IMR-90 (cell line): Measurements from ENCODE around the gene STAP2. TPM values are rescaled to one million over a fixed set of nuclear protein-coding genes. Genes with fewer than 3 reads are reported as not detected.

Source experiments
- ATAC-seq: fragments of 200-7000 bp; cut with Tn5 transposase; 2 replicates; pipeline ENCODE4 v1.9.1; 2020; ENCODE audit warnings: low read depth, mild to moderate bottlenecking, moderate library complexity
- BruUV-seq: library from RNA; stranded (reverse); fragments of 400-500 nt; replicated peaks from 2 replicates; lab custom pipeline; 2021; lab: Mats Ljungman, UMichigan
- CTCF ChIA-PET: fragments of 300-600 bp; formaldehyde crosslinking; extraction: SDS; loops from one replicate; lab custom pipeline; 2021; ENCODE audit warnings: antibody characterized with exemption; lab: Yijun Ruan, JAX
- POLR2A ChIA-PET: fragments of 300-600 bp; sonication (Branson Sonifier 250); formaldehyde crosslinking; loops from one replicate; lab custom pipeline; 2022; ENCODE audit warnings: antibody characterized with exemption; ENCODE audit not compliant: unreplicated experiment; lab: Charles Lee
- DNase-seq: peaks from one replicate; pipeline ENCODE4 v3.0.0; 2013
- H2AFZ ChIP-seq: replicated peaks from 2 replicates; pipeline ENCODE3; 2013; ENCODE audit warnings: low read length, mild to moderate bottlenecking; ENCODE audit not compliant: poor library complexity
- H2AK5ac ChIP-seq: 2 replicates; pipeline ENCODE4 v1.6.1; 2013; ENCODE audit warnings: low read depth, low read length, inconsistent platforms
- H2AK9ac ChIP-seq: replicated peaks from 2 replicates; pipeline ENCODE3; 2013; ENCODE audit warnings: mild to moderate bottlenecking, low read depth, low read length, moderate library complexity; ENCODE audit not compliant: poor library complexity
- H2BK120ac ChIP-seq: 2 replicates; pipeline ENCODE4 v1.6.1; 2013; ENCODE audit warnings: low read depth, low read length, inconsistent platforms
- H2BK15ac ChIP-seq: 3 replicates; pipeline ENCODE4 v1.6.1; 2013; ENCODE audit warnings: low read depth, low read length, inconsistent platforms
- H2BK20ac ChIP-seq: 2 replicates; pipeline ENCODE4 v1.6.1; 2013; ENCODE audit warnings: low read depth, mild to moderate bottlenecking, inconsistent platforms, low read length, moderate library complexity
- H2BK5ac ChIP-seq: 2 replicates; pipeline ENCODE4 v1.6.1; 2013; ENCODE audit warnings: mild to moderate bottlenecking, low read depth, low read length, inconsistent platforms; ENCODE audit not compliant: poor library complexity, severe bottlenecking
- H3K14ac ChIP-seq: replicated peaks from 2 replicates; pipeline ENCODE4 v1.6.1; 2013; ENCODE audit warnings: low read depth, low read length, inconsistent platforms
- H3K18ac ChIP-seq: 2 replicates; pipeline ENCODE4 v1.6.1; 2013; ENCODE audit warnings: low read depth, low read length, control low read depth
- H3K23ac ChIP-seq: 2 replicates; pipeline ENCODE4 v1.6.1; 2013; ENCODE audit warnings: low read depth, low read length, inconsistent platforms
- H3K27ac ChIP-seq: 2 replicates; pipeline ENCODE4 v1.5.1; 2013; ENCODE audit warnings: mild to moderate bottlenecking, control low read depth, low read length; ENCODE audit not compliant: insufficient read depth
- H3K27me3 ChIP-seq: 2 replicates; pipeline ENCODE4 v1.6.1; 2013; ENCODE audit warnings: low read length; ENCODE audit not compliant: control insufficient read depth, insufficient read depth
- H3K36me3 ChIP-seq: 2 replicates; pipeline ENCODE4 v1.6.1; 2013; ENCODE audit warnings: low read length, mixed read lengths; ENCODE audit not compliant: control insufficient read depth, insufficient read depth
- H3K4ac ChIP-seq: 2 replicates; pipeline ENCODE4 v1.6.1; 2013; ENCODE audit warnings: low read depth, low read length, inconsistent platforms
- H3K4me1 ChIP-seq: 2 replicates; pipeline ENCODE4 v1.6.1; 2013; ENCODE audit warnings: low read length, mixed read lengths; ENCODE audit not compliant: control insufficient read depth, insufficient read depth
- H3K4me2 ChIP-seq: 2 replicates; pipeline ENCODE4 v1.6.1; 2013; ENCODE audit warnings: low read depth, mild to moderate bottlenecking, control low read depth, low read length, moderate library complexity
- H3K4me3 ChIP-seq: 2 replicates; pipeline ENCODE4 v1.5.1; 2013; ENCODE audit warnings: low read depth, mild to moderate bottlenecking, control low read depth, low read length, moderate library complexity; ENCODE audit not compliant: insufficient read depth
- H3K56ac ChIP-seq: 2 replicates; pipeline ENCODE4 v1.6.1; 2013; ENCODE audit warnings: low read length, inconsistent platforms; ENCODE audit not compliant: insufficient read depth; ENCODE audit errors: extremely low read depth
- H3K79me1 ChIP-seq, 2 experiments: 2 replicates each; pipeline ENCODE4 v1.6.1; 2013; ENCODE audit warnings: low read length in 2 of 2, inconsistent platforms in 1 of 2, low read depth in 1 of 2
- H3K9ac ChIP-seq: 2 replicates; pipeline ENCODE4 v1.6.1; 2013; ENCODE audit warnings: low read depth, low read length, control low read depth
- H3K9me1 ChIP-seq: 2 replicates; pipeline ENCODE4 v1.6.1; 2013; ENCODE audit warnings: low read length, inconsistent platforms; ENCODE audit not compliant: insufficient read depth
- H3K9me3 ChIP-seq: 2 replicates; pipeline ENCODE4 v1.6.1; 2013; ENCODE audit warnings: low read length; ENCODE audit not compliant: control insufficient read depth, insufficient read depth
- H4K20me1 ChIP-seq: 2 replicates; pipeline ENCODE4 v1.6.1; 2013; ENCODE audit warnings: low read length, inconsistent platforms; ENCODE audit not compliant: insufficient read depth
- H4K5ac ChIP-seq: 2 replicates; pipeline ENCODE4 v1.6.1; 2013; ENCODE audit warnings: mild to moderate bottlenecking, low read depth, low read length, control low read depth
- H4K8ac ChIP-seq, 2 experiments: 2 replicates each; pipeline ENCODE4 v1.6.1; 2013; ENCODE audit warnings: low read depth in 2 of 2, low read length in 2 of 2, control low read depth in 1 of 2, inconsistent platforms in 1 of 2
- H4K91ac ChIP-seq: 2 replicates; pipeline ENCODE4 v1.6.1; 2013; ENCODE audit warnings: low read depth, low read length, inconsistent platforms; ENCODE audit not compliant: insufficient read depth
- BHLHE40 ChIP-seq: fragments of 150-350 bp; IDR thresholded peaks from 2 replicates; pipeline ENCODE4 v1.6.1; 2016; ENCODE audit warnings: mild to moderate bottlenecking, low read depth, low read length
- CEBPB ChIP-seq: IDR thresholded peaks from 2 replicates; pipeline ENCODE4 v1.6.1; 2012; ENCODE audit warnings: low read depth, low read length, improper control_type of control experiment
- CHD1 ChIP-seq: IDR thresholded peaks from 2 replicates; pipeline ENCODE4 v1.6.1; 2012; ENCODE audit warnings: low read depth, low read length, improper control_type of control experiment
- CTCF ChIP-seq: conservative IDR thresholded peaks from 2 replicates; pipeline ENCODE4 v1.5.1; 2012; ENCODE audit warnings: mild to moderate bottlenecking, low read depth, low read length, improper control_type of control experiment
- ELK1 ChIP-seq: fragments of 150-350 bp; IDR thresholded peaks from 2 replicates; pipeline ENCODE4 v1.6.1; 2016; ENCODE audit warnings: low read depth, mild to moderate bottlenecking, low read length, moderate library complexity, borderline replicate concordance
- MAFK ChIP-seq: IDR thresholded peaks from 2 replicates; pipeline ENCODE4 v1.6.1; 2012; ENCODE audit warnings: low read depth, low read length, improper control_type of control experiment
- MAZ ChIP-seq: IDR thresholded peaks from 2 replicates; pipeline ENCODE4 v1.6.1; 2012; ENCODE audit warnings: low read depth, mild to moderate bottlenecking, low read length, improper control_type of control experiment, moderate library complexity, borderline replicate concordance
- MXI1 ChIP-seq: IDR thresholded peaks from 2 replicates; pipeline ENCODE4 v1.6.1; 2012; ENCODE audit warnings: low read depth, mild to moderate bottlenecking, low read length, moderate library complexity, borderline replicate concordance
- POLR2A ChIP-seq: IDR thresholded peaks from 2 replicates; pipeline ENCODE4 v1.6.1; 2012; ENCODE audit warnings: mild to moderate bottlenecking, low read depth, low read length
- RAD21 ChIP-seq: IDR thresholded peaks from 2 replicates; pipeline ENCODE4 v1.6.1; 2012; ENCODE audit warnings: low read length, improper control_type of control experiment
- RCOR1 ChIP-seq: IDR thresholded peaks from 2 replicates; pipeline ENCODE4 v1.6.1; 2012; ENCODE audit warnings: mild to moderate bottlenecking, low read length, improper control_type of control experiment; ENCODE audit not compliant: insufficient replicate concordance
- RFX5 ChIP-seq: IDR thresholded peaks from 2 replicates; pipeline ENCODE4 v1.8.0; 2012; ENCODE audit warnings: low read depth, mild to moderate bottlenecking, low read length, moderate library complexity
- SMC3 ChIP-seq: fragments of 150-350 bp; IDR thresholded peaks from 2 replicates; pipeline ENCODE4 v1.6.1; 2016; ENCODE audit warnings: low read depth, mild to moderate bottlenecking, antibody characterized with exemption, low read length, moderate library complexity
- USF2 ChIP-seq: fragments of 150-350 bp; IDR thresholded peaks from 2 replicates; pipeline ENCODE4 v1.6.1; 2017; ENCODE audit warnings: mild to moderate bottlenecking, antibody characterized with exemption, low read length, low read depth
- WGBS, 2 experiments: methylation state at CpG; one replicate each; pipeline versions ENCODE4 v1.1.5 to v1.1.7; 2013; ENCODE audit warnings: missing lambda C conversion rate in 2 of 2; ENCODE audit not compliant: insufficient read length in 1 of 2; ENCODE audit errors: extremely low coverage in 2 of 2; 5-methylcytosine and 5-hydroxymethylcytosine counted together
- dilution Hi-C: fragments of 300-500 bp; cut with HindIII; formaldehyde crosslinking; loops from one replicate; pipeline ENCODE4 v1.14.3; 2018; ENCODE audit warnings: low sequenced_read_pairs; ENCODE audit not compliant: unreplicated experiment
- in situ Hi-C: fragments of 300-500 bp; cut with MboI; formaldehyde crosslinking; loops from 3 replicates; pipeline ENCODE4 v1.14.3; 2019; ENCODE audit warnings: low sequenced_read_pairs, inconsistent platforms, mixed read lengths
- intact Hi-C: fragments of 100-400 bp; cut with micrococcal nuclease; formaldehyde crosslinking; loops from 2 replicates; pipeline ENCODE4 v1.10.0; 2022
- polyA plus RNA-seq, 3 experiments: library from polyadenylated mRNA; depleted of rRNA; stranded (reverse); fragments of >200 nt; gene quantifications; 2 replicates each; pipeline ENCODE4 v1.2.3, GENCODE V29; 2012; ENCODE audit warnings: low replicate concordance in 1 of 3
- total RNA-seq: library from RNA; depleted of rRNA; stranded (reverse); fragments of >200 nt; gene quantifications from 2 replicates; pipeline ENCODE4 v1.2.3, GENCODE V29; 2012

The STAP2 gene
- total and polyA plus RNA-seq, 2 of the 4 experiments (the other 2 are of a cell fraction) = 1.3 to 3.4 TPM

DNA sequence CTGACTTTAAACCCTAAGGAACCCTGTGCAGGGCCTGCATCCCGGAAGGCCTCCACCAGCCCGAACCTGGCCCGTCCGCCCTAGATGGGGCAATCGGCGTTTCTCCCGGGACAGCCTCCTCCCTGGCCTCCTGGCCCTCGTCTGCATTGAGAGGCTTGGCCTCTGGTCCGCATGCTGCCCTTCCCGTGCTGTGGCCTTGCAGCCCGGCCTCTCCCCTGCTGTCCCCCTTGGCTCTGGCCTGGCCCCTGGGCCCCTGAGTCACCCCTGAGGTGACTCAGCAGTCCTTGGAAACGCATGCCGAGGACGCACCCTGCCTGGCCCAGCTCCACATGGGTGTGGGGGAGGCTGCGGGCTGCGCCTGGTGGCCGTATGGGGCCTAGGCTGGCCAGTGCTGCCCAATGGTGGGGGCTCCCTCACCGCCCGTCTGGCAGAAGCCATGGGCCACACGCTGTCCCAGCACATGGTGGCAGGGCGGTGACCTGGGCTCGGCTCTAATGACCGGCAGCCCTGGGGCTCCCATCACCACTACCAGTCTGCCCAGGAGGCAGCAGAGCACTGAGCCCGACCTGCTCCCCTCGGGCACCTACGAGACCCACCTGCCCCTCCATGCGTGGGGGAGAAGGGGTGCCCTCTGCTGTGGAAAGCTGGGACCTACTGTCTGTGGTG, 36.0 kb upstream of the STAP2 start:
- peak overlapping the region; percentile 90 for H3K27ac ChIP-seq
- 47% methylated on average over 18 of the region's 27 CpGs; no CpG with 5 or more reads in 1 of the 2 experiments for WGBS, 2 experiments
- no peaks in the 10 kb centered on the region for H3K27me3 ChIP-seq
- dilution Hi-C loops (no loop called here), in situ Hi-C loops (no loop called here), intact Hi-C loops (loop anchor here (2.0 kb wide), 1 partner anchor 16 kb away; no protein-coding TSS in a partner anchor)
- peaks cover 18 to 96% of the 10 kb centered on the region in 2 experiments; a peak in 3 of 4 replicates for H3K79me1 ChIP-seq
- H2BK5ac ChIP-seq = peak overlapping the region; percentile 94
- H3K9ac ChIP-seq = peak overlapping the region; percentile 64
- peak overlapping the region; percentile 83 for H4K5ac ChIP-seq
- H3K36me3 ChIP-seq = peaks cover 5% of the 10 kb centered on the region
- peak overlapping the region; percentile 70 for H2BK20ac ChIP-seq
- no TSS peak for BruUV-seq
- H3K9me3 ChIP-seq = no peaks in the 10 kb centered on the region
- H3K23ac ChIP-seq = peak overlapping the region; percentile 77
- peak; percentile 87 for DNase-seq
- H3K14ac ChIP-seq = peak overlapping the region; percentile 74
- H3K9me1 ChIP-seq = peaks cover 38% of the 10 kb centered on the region
- peak overlapping the region; percentile 99 for H2AK5ac ChIP-seq
- peaks cover 73% of the 10 kb centered on the region for H4K20me1 ChIP-seq
- H2AK9ac ChIP-seq = peak overlapping the region; percentile 92
- peak overlapping the region; percentile 68 for H3K18ac ChIP-seq
- peak; percentile 75 for ATAC-seq
- POLR2A ChIA-PET = no interaction called here
- H3K4me2 ChIP-seq = peak overlapping the region; percentile 30; the same call in 1 of the 2 replicates
- H3K4ac ChIP-seq = peak overlapping the region; percentile 97
- H2BK15ac ChIP-seq = peak overlapping the region; percentile 53; the same call in 2 of the 3 replicates
- CTCF ChIA-PET = interaction anchor here (0.9 kb wide), 1 partner anchor 14 kb away, joined by 3 read pairs; no protein-coding TSS in a partner anchor
- peak overlapping the region; percentile 85 for H4K91ac ChIP-seq
- peaks cover 51% of the 10 kb centered on the region for H3K4me1 ChIP-seq
- H3K56ac ChIP-seq = peak overlapping the region; percentile 88; the same call in 1 of the 2 replicates
- no peak overlapping the region for H3K4me3 ChIP-seq
- H4K8ac ChIP-seq = peak overlapping the region; percentile 82 to 95
- H2AFZ ChIP-seq = peak overlapping the region; percentile 74
- peak overlapping the region; percentile 91 for H2BK120ac ChIP-seq
- TF ChIP-seq CHD1 (no peak), CEBPB (peak; percentile 54; the same call in 1 of the 2 replicates), ELK1 (no peak), MAZ (0 out of 2 replicates have a peak, but pooled peaks have one; percentile 67), SMC3 (no peak), RFX5 (no peak), POLR2A (no peak), BHLHE40 (peak; percentile 82), CTCF (peak; percentile 30; the same call in 1 of the 2 replicates), RCOR1 (no peak), USF2 (peak; percentile 35; the same call in 1 of the 2 replicates), MAFK (peak; percentile 68), MXI1 (peak; percentile 83), RAD21 (no peak)
